Measurements from ENCODE around the gene PCA3. TPM values are rescaled to one million over a fixed set of nuclear protein-coding genes. Genes with fewer than 3 reads are reported as not detected.

The PCA3 gene
- total RNA-seq, 1 experiment from 2014 or later, result not detected

GRCh38 chr9:76828447-76828846 is 64.2 kb downstream of the PCA3 start:
- no TSS peak for BruUV-seq (replicated peaks)
- Histone ChIP-seq H3K9me2 (ENCODE audit: insufficient read depth) (no peaks in the 10 kb centered on the region), H3K4me1 (ENCODE audit: control insufficient read depth in 1 of 2, insufficient read depth in 2 of 2, low read length in 2 of 2) (no peaks in the 10 kb centered on the region), H3K79me2 (ENCODE audit: insufficient read depth, low read length) (no peaks in the 10 kb centered on the region), H3K27me3 (ENCODE audit: insufficient read depth, low read length) (no peaks in the 10 kb centered on the region), H3K4me2 (ENCODE audit: low read length) (no peak overlapping the region), H2AFZ (ENCODE audit: low read depth, low read length, poor library complexity, severe bottlenecking) (no peak overlapping the region), H3K36me3 (ENCODE audit: control insufficient read depth in 1 of 2, insufficient read depth in 2 of 2, low read length in 2 of 2) (no peaks in the 10 kb centered on the region), H3K27ac (ENCODE audit: low read depth, low read length) (no peak overlapping the region), H4K20me1 (ENCODE audit: insufficient read depth) (no peaks in the 10 kb centered on the region), H3K4me3 (replicated peaks in 1 of 2; ENCODE audit: low read depth in 1 of 2, low read length in 2 of 2) (no peak overlapping the region), H3K9ac (ENCODE audit: low read length) (no peak overlapping the region), H3K9me3 (ENCODE audit: control insufficient read depth in 1 of 2, insufficient read depth in 1 of 2, low read depth in 1 of 2, low read length in 2 of 2) (no peaks in the 10 kb centered on the region)
- ChIA-PET CTCF (no interaction called here), RAD21 (ENCODE audit: low non-redundant PET in 1 of 2, low total read pairs in 2 of 2, uncharacterized antibody in 2 of 2, unreplicated experiment in 2 of 2) (no interaction called here), POLR2A (interaction anchor here (0.7 kb wide), 1 partner anchor 510 kb away, joined by 3 read pairs; no protein-coding TSS in a partner anchor)
- TF ChIP-seq, protein P1, sequence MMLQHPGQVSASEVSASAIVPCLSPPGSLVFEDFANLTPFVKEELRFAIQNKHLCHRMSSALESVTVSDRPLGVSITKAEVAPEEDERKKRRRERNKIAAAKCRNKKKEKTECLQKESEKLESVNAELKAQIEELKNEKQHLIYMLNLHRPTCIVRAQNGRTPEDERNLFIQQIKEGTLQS (IDR thresholded peaks at IDR 0.05), result no peak
- TF ChIP-seq JUND (IDR thresholded peaks at IDR 0.05) (no peak), ELF1 (IDR thresholded peaks at IDR 0.05; ENCODE audit: borderline replicate concordance, low read depth) (no peak), YY1 (IDR thresholded peaks at IDR 0.05; ENCODE audit: extremely low read depth, insufficient replicate concordance, low read depth, low read length) (no peak), ZNF274 (IDR thresholded peaks at IDR 0.05; ENCODE audit: low read depth, low read length) (no peak), SP1 (IDR thresholded peaks at IDR 0.05; ENCODE audit: low read depth) (no peak), RAD21 (IDR thresholded peaks at IDR 0.05; ENCODE audit: low read depth) (no peak), EGR1 (IDR thresholded peaks at IDR 0.05; ENCODE audit: low read depth) (no peak), CBX3 (IDR thresholded peaks at IDR 0.05; ENCODE audit: low read depth) (no peak), SIN3A (IDR thresholded peaks at IDR 0.05; ENCODE audit: low read depth) (no peak), FOSL1 (IDR thresholded peaks at IDR 0.05; ENCODE audit: low read depth) (no peak), ZFX (IDR thresholded peaks at IDR 0.05) (no peak), MAX (IDR thresholded peaks at IDR 0.05) (no peak), CEBPB (IDR thresholded peaks at IDR 0.05; ENCODE audit: low read depth) (no peak), TCF7L2 (IDR thresholded peaks at IDR 0.05; ENCODE audit: borderline replicate concordance, extremely low read depth, insufficient read depth, insufficient read length) (no peak), REST (IDR thresholded peaks at IDR 0.05; ENCODE audit: low read depth) (no peak), EZH2 (IDR thresholded peaks at IDR 0.05) (no peak)
- TF ChIP-seq, protein P2, sequence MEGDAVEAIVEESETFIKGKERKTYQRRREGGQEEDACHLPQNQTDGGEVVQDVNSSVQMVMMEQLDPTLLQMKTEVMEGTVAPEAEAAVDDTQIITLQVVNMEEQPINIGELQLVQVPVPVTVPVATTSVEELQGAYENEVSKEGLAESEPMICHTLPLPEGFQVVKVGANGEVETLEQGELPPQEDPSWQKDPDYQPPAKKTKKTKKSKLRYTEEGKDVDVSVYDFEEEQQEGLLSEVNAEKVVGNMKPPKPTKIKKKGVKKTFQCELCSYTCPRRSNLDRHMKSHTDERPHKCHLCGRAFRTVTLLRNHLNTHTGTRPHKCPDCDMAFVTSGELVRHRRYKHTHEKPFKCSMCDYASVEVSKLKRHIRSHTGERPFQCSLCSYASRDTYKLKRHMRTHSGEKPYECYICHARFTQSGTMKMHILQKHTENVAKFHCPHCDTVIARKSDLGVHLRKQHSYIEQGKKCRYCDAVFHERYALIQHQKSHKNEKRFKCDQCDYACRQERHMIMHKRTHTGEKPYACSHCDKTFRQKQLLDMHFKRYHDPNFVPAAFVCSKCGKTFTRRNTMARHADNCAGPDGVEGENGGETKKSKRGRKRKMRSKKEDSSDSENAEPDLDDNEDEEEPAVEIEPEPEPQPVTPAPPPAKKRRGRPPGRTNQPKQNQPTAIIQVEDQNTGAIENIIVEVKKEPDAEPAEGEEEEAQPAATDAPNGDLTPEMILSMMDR (IDR thresholded peaks at IDR 0.05 in 2 of 3, conservative IDR thresholded peaks at IDR 0.05 in 1 of 3; ENCODE audit: borderline replicate concordance in 1 of 3, insufficient read depth in 1 of 3, low read depth in 2 of 3, low read length in 2 of 3), result no peak
- intact Hi-C loops (cut with micrococcal nuclease), result no loop called here
- DNase-seq (ENCODE audit: low read depth, low spot score), result no peak
- ATAC-seq, result no peak
